Endothelial cell (in vitro differentiated cells): ENCODE data around the gene OR13H1. TPM values are rescaled to one million over a fixed set of nuclear protein-coding genes. Genes with fewer than 3 reads are reported as not detected.

Source experiments
- DNase-seq: peaks from one replicate; pipeline ENCODE4 v3.0.0; 2021; ENCODE audit warnings: low spot score
- H3K27ac Mint-ChIP-seq: one replicate; pipeline ENCODE4 v1.8.0; 2021; ENCODE audit warnings: mixed read lengths, inconsistent platforms; ENCODE audit not compliant: unreplicated experiment
- H3K27me3 Mint-ChIP-seq: one replicate; pipeline ENCODE4 v1.8.0; 2021; ENCODE audit warnings: mild to moderate bottlenecking, moderate library complexity, mixed read lengths, inconsistent platforms; ENCODE audit not compliant: unreplicated experiment
- H3K36me3 Mint-ChIP-seq: one replicate; pipeline ENCODE4 v1.8.0; 2021; ENCODE audit warnings: mild to moderate bottlenecking, low read depth, mixed read lengths, inconsistent platforms; ENCODE audit not compliant: unreplicated experiment
- H3K4me1 Mint-ChIP-seq: one replicate; pipeline ENCODE4 v1.8.0; 2021; ENCODE audit warnings: mild to moderate bottlenecking, mixed read lengths, inconsistent platforms; ENCODE audit not compliant: unreplicated experiment
- H3K4me3 Mint-ChIP-seq: one replicate; pipeline ENCODE4 v1.8.0; 2021; ENCODE audit warnings: mild to moderate bottlenecking, mixed read lengths, inconsistent platforms; ENCODE audit not compliant: unreplicated experiment
- H3K9me3 Mint-ChIP-seq: one replicate; pipeline ENCODE4 v1.8.0; 2021; ENCODE audit warnings: mixed read lengths, inconsistent platforms; ENCODE audit not compliant: unreplicated experiment
- CTCF ChIP-seq: fragments of 200-600 bp; sonication (generic); IDR thresholded peaks from one replicate; pipeline ENCODE4 v1.5.0; 2021; ENCODE audit warnings: antibody characterized with exemption; ENCODE audit not compliant: unreplicated experiment
- total RNA-seq: library from RNA; stranded (reverse); fragmentation: NEBNext Ultra II Directional; extraction: Animal tissue kit (Norgen Biotek cat#: 25700); gene quantifications from one replicate; pipeline ENCODE4 v1.2.1, GENCODE V29; 2021; ENCODE audit not compliant: unreplicated experiment

OR13H1 gene
- total RNA-seq, 1 donor from 2014 or later = not detected

- no peaks in the 10 kb centered on the region for H3K4me1 Mint-ChIP-seq
- H3K9me3 Mint-ChIP-seq = no peaks in the 10 kb centered on the region
- H3K27me3 Mint-ChIP-seq = no peaks in the 10 kb centered on the region
- no peak overlapping the region for H3K27ac Mint-ChIP-seq
- no peak for TF ChIP-seq CTCF
- no peaks in the 10 kb centered on the region for H3K36me3 Mint-ChIP-seq
- no peak for DNase-seq
- no peak overlapping the region for H3K4me3 Mint-ChIP-seq
Observed at GRCh38 chrX:131588995-131589394, 45.1 kb downstream of the OR13H1 start.
